ENCODE measurements around the gene TOP1.

TOP1 gene

GRCh38 chr20:41051009-41051825, 22.6 kb downstream of the TOP1 start:
- FAIRE-seq, result no peak
- DNase-seq (ENCODE audit: insufficient read length, low spot score), result no peak
- TF ChIP-seq, protein P1, sequence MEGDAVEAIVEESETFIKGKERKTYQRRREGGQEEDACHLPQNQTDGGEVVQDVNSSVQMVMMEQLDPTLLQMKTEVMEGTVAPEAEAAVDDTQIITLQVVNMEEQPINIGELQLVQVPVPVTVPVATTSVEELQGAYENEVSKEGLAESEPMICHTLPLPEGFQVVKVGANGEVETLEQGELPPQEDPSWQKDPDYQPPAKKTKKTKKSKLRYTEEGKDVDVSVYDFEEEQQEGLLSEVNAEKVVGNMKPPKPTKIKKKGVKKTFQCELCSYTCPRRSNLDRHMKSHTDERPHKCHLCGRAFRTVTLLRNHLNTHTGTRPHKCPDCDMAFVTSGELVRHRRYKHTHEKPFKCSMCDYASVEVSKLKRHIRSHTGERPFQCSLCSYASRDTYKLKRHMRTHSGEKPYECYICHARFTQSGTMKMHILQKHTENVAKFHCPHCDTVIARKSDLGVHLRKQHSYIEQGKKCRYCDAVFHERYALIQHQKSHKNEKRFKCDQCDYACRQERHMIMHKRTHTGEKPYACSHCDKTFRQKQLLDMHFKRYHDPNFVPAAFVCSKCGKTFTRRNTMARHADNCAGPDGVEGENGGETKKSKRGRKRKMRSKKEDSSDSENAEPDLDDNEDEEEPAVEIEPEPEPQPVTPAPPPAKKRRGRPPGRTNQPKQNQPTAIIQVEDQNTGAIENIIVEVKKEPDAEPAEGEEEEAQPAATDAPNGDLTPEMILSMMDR (IDR thresholded peaks at IDR 0.05; ENCODE audit: insufficient read depth, missing control alignments), result no peak

GRCh38 chr20:41052742-41053419, 24.3 kb downstream of the TOP1 start:
- TF ChIP-seq, protein P1 (IDR thresholded peaks at IDR 0.05; ENCODE audit: insufficient read depth, missing control alignments), result no peak
- no peak for DNase-seq (ENCODE audit: insufficient read length, low spot score)
- no peak for FAIRE-seq

DNA sequence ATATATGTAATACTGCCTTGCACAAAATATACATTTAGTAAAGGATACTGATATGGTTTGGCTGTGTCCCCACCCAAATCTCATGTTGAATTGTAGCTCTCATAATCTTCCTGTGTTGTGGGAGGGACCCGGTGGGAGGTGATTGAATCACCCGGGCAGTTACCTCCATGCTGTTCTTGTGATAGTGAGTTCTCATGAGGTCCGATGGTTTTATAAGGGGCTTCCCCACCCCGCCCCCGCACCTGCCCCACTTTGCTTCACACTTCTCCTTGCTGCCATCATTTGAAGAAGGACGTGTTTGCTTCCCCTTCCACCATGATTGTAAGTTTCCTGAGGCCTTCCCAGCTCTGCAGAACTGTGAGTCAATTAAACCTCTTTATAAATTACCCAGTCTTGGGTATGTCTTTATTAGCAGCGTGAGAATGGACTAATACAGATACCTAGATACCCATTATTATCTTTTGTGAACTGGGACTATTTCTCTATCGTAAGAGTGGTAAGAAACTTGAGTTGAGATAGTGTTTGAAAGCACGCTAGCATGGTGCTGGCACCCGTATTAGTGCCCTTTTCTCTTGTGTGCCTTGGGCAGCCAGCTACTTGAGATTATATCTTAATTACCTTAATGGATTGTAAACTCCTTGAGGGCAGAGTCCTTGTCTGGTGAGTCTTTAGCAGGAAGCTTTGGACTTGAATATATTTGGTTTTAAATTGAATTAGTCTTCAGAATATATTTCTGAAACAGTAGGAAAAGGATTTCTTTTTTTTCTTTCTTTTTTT, 25.6 kb downstream of the TOP1 start:
- FAIRE-seq (no peak), DNase-seq (ENCODE audit: insufficient read length, low spot score) (no peak)
- TF ChIP-seq, protein P1 (IDR thresholded peaks at IDR 0.05; ENCODE audit: insufficient read depth, missing control alignments), result no peak

DNA sequence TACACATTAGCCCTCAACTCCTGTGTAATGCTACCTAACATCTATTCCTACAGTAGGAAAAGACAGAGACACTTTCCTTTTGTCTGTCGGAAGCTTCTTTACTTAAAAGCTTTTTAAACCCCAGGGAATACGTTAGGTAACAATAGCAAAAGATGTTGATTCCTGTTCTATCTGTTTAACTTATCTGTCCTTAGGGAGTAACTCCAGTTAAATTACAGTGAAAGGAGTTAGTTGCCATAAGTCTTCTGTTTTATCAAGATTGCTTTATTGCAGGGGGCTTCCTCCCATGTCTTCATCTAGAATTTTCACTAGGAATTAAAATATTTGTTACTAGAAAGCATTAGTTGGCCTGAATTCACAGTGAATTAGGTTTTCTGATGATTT, 26.2 kb downstream of the TOP1 start:
- FAIRE-seq (no peak), DNase-seq (ENCODE audit: insufficient read length, low spot score) (no peak)
- TF ChIP-seq, protein P1 (IDR thresholded peaks at IDR 0.05; ENCODE audit: insufficient read depth, missing control alignments), result no peak

DNA sequence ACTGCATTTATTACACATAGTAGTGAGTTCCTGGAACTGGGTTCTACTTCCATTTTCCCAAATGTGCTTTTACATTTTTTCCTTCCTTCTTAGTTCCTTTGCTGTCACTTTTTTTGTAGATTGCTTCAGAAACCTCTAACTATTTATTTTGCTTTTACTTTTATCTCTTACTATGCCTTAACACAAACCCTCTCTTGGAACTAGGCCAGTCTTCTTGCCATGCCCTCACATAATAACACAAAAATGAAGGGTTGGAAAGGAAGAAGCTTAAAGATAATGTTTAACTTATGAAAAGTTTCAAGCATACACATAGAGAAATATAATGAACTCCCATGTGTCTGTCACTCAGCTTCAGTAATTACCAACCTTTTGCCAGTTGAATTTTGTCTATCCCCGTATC, 27.1 kb downstream of the TOP1 start:
- FAIRE-seq (no peak), DNase-seq (ENCODE audit: insufficient read length, low spot score) (no peak)
- TF ChIP-seq, protein P1 (IDR thresholded peaks at IDR 0.05; ENCODE audit: insufficient read depth, missing control alignments), result no peak

GRCh38 chr20:41057999-41058673, 29.5 kb downstream of the TOP1 start:
- FAIRE-seq, result no peak
- TF ChIP-seq, protein P1 (IDR thresholded peaks at IDR 0.05; ENCODE audit: insufficient read depth, missing control alignments), result no peak
- DNase-seq (ENCODE audit: insufficient read length, low spot score), result no peak

Data from D721Med (cell line).